Posterior cingulate gyrus (tissue), 11 donors: ENCODE data around the gene ERBB4.
"Not testable (repeated sequence)": the region's sequence is repeated elsewhere in the genome, so short reads cannot be mapped to it uniquely, and the experiment has no call there.

Source experiments
- DNase-seq, 10 donors: peaks; one replicate each; pipeline versions ENCODE4 v3.0.0 to v3.0.0-alpha.2; 2020 to 2021; ENCODE audit warnings: mixed read lengths in 3 of 10
- intact Hi-C: fragments of 100-400 bp; cut with DNase I; formaldehyde crosslinking; loops from one replicate; pipeline ENCODE4 v1.15.1; 2023

The ERBB4 gene

DNA sequence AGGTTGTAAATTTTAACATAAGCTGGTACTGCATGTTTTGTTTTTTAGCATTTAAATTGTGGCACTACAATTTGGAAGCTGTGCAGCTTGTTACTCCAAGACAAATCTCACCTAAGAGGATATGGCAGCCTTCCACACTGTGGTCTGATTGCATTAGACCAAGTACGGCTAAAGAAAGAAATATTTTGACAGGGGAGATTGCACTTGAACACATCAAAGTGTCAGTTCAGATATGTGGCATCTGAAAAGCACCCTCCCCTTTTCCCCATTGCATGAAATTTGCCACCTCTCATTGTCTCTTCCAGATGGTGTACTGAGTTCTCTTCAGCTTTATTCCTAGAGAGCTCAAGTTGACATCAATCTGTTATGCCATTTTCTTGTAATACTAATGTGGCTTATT is 295.9 kb downstream of the ERBB4 start:
- intact Hi-C loops = no loop called here
- DNase-seq = no peak

DNA sequence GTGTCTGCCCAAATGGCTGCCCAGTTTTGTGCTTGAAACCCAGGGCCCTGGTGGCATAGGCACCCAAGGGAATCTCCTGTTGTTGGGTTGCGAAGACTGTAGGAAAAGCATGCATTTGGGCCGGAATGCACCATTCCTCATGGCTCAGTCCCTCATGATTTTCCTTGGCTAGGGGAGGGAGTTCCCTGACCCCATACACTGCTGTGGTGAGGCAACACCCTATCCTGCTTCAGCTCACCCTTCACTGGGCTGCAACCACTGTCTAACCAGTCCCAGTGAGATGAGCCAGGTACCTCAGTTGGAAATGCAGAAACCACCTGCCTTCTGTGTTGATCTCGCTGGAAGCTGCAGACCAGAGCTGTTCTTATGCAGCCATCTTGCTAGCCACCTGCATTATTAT is 300.4 kb downstream of the ERBB4 start:
- DNase-seq, intact Hi-C loops: not testable (repeated sequence)

DNA sequence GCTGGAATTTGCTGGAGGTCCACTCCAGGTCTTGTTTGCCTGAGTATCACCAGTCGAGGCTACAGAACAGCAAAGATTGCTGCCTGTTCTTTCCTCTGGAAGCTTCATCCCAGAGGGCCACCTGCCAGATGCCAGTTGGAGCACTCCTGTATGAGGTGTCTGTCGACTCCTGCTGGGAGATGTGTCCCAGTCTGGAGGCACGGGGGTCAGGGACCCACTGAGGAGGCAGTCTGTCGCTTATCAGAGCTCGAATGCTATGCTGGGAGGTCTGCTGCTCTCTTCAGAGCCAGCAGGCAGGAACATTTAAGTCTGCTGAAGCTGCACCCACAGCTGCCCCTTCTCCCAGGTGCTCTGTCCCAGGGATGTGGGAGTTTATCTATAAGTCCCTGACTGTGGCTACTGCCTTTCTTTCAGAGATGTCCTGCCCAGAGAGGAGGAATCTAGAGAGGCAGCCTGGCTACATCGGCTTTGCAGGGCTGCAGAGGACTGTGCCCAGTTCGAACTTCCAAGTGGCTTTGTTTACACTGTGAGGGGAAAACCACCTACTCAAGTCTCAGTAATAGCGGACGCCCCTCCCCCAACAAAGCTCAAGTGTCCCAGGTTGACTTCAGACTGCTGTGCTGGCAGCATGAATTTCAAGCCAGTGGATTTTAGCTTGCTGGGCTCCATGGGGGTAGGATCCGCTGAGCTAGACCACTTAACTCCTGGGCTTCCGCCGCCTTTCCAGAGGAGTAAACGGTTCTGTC is 301.1 kb downstream of the ERBB4 start:
- DNase-seq = peak in 2 of 10 donors; percentile 48 to 56
- intact Hi-C loops = no loop called here

DNA sequence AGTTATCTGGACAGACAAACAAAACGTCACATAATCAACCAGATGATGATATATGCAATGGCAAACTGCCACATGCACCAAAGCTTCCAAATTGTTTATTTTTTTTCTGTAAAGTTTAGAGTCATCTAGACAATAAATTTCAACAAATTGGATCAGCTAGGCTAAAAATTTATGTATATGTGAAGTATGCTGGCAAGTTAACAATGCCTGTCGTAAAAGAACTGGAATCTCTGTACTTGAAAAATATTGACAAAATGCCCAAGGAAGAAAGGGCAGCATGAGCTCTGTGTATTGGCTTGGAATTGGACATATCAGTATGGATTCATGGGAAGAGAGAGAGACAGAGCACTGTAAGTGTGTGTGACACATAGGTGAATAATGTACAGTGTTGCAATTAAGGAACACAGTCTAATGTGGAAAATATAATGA is 309.8 kb downstream of the ERBB4 start:
- intact Hi-C loops = no loop called here
- DNase-seq = no peak

DNA sequence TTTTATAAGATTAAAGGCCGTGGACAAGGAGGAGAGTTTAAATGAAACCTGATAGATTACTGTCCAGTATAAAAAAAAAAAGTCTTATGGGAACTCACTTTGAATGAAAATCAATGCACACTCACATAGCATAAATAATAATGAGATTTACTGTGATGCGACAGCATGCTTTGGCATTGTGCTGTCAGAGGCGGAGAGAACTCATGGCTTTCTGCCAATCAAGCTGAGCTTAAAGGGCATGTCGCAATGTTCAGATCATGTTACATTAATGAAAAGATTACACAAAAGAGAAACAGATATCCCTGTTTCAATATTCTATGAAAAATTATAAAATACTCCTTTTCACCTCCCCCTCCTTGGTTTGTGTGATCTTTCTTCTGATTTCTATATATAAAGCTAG is 310.8 kb downstream of the ERBB4 start:
- intact Hi-C loops = no loop called here
- DNase-seq = peak in 2 of 10 donors; percentile 25 to 55

DNA sequence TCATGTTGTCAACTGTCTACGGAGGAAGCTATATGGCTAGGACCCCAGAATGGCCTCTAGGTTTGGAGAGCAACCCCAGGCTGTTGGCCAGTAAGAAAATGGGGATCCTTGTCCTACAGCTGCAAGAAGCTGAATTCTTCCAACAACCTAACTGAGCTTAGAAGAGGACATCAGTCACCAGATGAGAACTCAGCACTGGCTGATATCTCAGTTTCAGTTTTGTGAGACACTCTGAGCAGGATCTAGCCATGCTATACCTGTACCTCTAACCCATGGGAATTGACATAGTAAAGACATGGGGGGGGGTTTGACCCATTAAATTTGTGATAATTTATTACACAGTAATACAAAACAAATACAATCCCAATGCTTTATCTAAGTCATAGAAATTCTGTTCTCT is 312.5 kb downstream of the ERBB4 start:
- intact Hi-C loops = no loop called here
- no peak for DNase-seq

DNA sequence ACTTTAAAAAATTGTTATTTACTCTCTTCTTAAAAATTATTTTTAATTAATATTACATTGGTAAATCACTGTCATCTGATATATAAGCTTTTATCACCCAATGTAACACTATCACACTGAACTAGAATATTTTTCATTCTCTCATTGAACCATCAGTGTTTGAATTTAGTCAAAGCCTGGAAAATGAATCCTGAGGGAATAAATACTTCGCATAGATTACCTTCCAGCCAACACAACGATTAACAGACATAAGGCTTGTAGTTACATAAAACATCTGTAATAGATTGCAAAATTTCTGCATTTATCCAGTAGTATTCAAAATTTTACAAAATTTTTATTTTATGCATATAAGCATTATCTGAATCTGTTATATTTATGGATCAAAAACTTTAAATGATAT is 314.9 kb downstream of the ERBB4 start:
- intact Hi-C loops = no loop called here
- no peak for DNase-seq

DNA sequence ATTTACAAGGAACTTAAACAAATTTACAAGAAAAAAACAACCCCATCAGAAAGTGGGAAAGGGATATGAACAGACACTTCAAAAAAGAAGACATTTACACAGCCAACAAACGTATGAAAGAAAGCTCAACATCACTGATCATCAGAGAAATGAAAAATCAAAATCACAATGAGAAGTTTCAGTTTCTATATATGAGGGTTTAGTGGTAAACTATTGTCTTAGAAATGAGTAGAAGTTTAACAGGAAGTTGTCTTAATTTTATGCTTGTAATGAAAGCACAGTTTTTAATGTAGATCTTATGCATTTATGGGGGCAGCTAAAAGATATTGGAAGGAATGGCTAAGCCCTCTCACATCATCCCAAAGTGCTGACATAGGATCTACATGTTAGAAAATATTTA is 325.4 kb downstream of the ERBB4 start:
- intact Hi-C loops = no loop called here
- DNase-seq = no peak

DNA sequence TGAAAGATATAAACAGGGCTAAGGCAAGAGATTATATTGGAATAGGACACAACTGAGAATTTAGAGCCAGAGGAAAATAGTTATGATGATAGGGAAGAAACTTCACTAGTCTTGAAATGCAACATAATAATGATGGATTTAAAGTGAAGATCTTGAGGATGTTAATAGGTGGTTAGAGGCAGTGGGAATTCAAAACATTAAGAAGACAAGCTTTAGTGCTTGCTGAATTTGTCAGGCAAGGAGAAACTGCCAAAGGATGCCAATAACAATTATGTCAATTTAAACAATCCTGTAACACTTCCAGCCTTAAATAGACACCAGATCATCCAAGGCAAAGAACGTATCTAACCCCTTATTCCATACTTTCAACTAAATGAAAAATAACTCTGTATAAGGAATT is 330.1 kb downstream of the ERBB4 start:
- intact Hi-C loops = no loop called here
- no peak for DNase-seq

DNA sequence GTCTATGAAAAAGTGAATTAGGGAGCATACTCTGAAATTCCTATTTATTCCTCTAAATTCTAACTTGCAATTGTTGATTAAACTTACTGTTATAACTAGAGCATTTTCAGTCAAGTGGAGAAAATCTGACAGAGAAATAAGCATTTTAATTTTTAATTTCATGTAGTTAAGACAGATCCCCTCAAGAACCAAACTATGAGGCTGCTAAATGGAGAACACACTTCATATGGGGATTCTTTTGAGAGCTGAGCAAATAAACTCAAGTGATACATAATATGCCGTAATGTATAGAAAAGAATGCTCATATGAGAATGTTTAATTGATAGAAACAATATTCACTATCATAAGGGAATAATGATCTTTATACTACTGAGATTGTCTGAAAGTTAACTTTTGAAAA is 340.8 kb downstream of the ERBB4 start:
- intact Hi-C loops = no loop called here
- no peak for DNase-seq

DNA sequence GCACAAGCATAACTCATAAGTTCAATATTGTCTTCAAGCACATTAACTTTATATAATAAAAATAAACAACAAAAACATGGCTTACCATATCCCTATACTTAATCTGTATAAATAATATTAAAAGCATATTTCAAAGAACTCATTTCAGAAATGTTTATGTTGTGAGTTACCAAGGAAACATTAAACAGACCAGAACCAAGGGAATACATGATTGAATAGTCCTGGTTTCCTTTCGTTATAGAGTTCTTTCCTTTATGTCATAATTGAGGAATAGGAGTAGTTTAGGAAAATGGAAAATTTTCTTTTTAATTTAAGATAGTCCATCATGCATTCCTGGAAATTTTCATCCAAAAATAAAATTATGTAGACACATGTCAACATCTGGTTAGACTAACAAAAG is 343.0 kb downstream of the ERBB4 start:
- intact Hi-C loops = no loop called here
- DNase-seq = no peak

DNA sequence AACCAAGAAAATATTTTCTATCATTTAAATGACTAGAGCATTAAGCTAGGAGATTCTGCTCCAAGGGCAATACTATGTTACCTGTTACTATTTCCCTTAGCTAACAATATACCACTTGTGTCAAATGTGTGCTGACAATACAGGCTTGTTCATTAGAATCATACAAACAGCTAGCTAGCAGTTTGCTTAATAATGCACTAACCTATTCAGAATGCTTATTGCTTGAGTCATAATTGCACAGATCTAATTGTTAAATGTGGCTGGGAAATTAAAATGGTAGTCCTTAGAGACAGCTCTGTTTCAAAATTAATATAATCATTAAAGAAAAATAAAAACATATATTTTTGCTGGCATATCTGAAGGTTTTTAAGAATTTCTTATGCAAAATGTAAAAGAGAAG is 344.2 kb downstream of the ERBB4 start:
- DNase-seq = no peak
- intact Hi-C loops = no loop called here

DNA sequence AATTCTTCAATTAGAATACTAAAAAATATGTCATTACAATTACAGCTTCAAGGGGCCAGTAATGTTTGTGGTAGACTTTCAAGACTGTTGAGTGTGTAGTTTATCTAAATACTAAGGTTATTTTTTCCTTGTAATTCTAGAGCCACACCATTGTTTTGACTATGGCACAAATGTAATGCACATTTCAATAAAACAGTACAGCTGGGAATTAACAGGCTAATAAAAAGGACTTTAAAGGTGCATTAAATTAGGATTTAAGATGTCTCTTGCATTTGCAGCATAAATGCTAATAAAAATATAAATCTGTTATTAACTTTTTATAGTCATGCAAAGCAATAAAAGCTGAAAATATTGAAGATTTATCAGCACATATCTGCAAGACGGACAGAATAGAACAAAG is 344.8 kb downstream of the ERBB4 start:
- DNase-seq = no peak
- intact Hi-C loops = no loop called here

DNA sequence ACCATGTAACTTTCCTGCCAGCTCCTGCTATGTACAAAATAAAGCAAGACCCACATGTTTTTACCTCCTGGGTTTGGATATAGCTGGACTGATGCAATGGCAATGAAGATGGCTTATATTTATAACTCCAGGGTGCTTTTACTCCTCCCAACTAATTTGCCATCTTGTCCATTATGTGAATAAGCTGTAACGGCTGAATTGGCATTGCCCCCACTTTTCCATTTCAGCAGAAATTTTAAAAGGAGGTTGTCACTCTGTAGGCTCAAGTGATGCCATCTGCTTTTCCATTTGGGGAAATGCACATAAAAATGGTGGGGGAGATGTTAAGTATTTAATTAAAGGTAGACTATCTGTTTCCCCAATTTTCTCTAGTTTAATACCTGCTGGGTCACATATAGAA is 345.5 kb downstream of the ERBB4 start:
- DNase-seq = no peak
- intact Hi-C loops = no loop called here

DNA sequence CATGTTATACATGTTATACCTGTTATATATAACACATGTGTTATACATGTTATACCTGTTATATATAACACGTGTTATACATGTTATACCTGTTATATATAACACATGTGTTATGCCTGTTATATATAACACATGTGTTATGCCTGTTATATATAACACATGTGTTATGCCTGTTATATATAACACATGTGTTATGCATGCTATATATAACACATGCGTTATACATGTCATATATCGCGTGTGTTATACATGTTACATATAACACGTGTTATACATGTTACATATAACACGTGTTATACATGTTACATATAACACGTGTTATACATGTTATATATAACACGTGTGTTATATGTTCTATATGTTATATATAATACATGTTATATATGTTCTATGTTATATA is 347.2 kb downstream of the ERBB4 start:
- intact Hi-C loops, DNase-seq: not testable (repeated sequence)

DNA sequence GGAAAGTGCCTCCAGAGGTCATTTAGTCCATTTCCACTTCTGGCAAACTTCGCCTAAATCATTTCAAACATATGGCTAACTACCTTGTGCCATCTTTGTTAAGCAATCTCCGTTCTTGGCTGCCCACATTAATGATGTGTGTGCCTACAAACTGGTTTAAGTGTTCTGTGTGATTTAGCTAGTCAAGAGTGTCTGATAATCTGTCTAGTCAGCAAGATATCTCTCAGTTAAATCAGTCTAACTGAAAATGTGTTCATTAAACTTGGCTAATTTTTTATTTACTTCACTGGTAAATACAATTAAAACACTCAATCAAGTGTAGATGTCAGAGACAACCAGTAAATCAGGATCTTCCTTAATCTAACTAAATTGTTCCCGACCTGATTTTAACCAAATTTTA is 352.4 kb downstream of the ERBB4 start:
- no peak for DNase-seq
- intact Hi-C loops = no loop called here

DNA sequence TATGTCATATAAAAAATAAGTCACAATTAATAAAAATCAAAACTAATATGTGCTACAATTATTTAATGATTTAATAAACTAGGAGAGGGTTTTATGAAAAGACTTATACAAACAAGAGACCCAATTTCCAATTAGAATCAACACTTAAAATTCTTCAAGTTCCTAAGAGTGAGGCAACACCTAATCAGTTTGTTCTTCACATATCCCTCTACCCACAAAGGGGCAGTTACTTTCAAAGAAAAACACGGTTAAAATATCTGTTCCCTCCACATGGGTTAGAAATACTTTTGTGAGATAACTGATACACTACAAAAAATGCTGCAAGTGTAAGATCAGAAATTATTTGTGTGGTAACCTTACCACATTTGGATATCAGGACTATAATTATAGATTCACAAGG is 357.0 kb downstream of the ERBB4 start:
- intact Hi-C loops = no loop called here

DNA sequence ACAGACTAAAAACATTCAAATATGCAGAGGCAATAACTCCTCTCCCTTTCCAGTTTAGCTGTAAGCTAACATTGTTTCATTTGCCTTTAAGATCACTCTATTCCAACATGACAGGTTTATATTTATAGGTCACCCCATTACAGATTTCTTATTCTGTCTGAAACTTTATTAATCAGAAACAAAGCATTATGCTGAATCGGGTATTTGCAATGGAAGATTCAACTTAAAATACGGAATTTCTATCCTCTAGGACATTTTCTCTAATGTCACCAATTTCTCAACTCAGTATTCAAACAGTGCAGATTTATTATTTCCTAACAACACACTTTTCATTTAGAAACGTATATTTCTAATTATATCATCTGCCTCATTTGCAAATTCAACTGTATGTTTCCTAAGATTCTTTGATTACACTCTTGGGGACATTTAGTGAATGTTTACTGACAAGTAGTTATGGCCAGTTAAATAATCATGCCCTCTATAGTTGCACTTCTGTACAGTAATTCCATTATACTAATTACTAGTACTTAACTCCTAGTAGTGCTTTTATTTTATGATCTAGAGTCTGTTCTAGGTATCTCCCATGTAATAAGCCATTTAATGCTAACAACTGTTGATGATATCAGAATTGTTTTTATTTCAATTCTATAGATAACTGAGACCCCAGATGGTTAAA is 358.1 kb downstream of the ERBB4 start:
- intact Hi-C loops = no loop called here
- no peak for DNase-seq

More for the DNA sequence above, 357.0 kb downstream of the ERBB4 start:
- DNase-seq = no peak

DNA sequence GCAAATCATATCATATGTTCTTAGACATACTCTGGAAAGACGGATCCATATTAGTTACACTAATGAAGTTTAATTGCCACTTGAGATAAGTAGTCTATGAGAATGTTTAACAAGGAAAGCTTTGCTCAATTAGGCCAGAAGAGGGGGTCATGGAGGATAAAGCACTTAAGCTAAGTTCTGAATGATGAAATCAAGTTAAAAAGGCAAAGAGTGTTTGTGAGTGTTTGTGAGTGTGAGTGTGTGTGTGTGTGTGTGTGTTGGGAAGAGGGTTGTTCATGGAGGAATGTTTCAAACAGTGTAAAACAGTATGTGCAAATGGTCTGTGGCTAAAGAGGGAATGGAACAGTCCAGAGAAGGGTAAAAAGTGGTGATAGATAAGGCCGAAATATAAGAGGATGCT is 360.9 kb downstream of the ERBB4 start:
- intact Hi-C loops = no loop called here
- no peak for DNase-seq

DNA sequence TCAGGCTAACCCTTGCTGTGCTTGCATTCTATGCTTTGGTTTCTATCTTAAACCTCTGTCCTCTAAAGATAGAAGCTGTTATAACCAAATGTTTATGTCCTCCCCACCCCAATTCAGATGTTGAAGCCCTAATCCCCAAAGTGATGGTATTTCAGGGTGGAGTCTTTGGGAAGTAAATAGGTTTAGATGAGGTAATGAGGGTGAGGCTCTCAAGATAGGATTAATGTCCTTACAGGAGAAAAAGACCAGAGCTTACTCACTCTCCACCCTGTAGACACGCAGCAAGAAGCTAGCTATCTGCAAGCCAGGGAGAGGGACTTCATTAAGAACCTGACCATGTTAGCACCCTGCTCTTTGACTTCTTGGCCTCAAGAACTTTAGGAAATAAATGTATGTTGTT is 362.5 kb downstream of the ERBB4 start:
- intact Hi-C loops = no loop called here

DNA sequence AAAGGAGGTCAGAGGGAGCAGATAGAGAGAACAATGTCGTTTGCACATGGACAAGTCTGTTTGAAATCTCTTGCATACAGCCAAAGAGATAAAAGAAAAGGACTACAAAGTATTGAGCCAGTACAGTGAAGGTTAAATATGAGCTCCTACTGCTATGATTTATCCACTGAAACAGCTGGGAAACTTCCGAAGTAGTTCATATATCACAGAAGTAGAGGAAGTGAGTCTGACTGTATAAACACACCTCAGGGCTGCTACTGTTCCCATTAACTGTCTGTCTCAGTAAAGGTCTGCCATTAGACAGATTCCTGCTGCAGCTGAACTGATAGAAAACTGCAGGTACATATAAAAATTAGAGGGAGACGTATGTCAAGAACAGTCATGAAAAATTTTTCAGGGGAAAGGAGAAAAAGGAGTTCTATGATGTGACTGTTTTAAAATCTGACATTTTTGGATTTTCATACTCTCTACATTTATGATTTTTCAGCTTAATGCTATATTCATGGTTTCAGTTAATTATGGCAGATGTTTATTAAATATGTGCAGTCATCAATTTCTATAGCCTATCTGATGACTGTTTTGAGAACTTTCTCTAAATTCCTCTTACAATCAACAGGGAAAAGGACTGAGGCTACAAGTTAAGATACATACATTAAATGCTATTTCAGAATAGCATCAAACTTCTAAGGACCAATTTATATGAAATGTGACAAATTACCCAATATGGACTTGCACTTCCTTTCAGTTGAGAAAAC is 364.7 kb downstream of the ERBB4 start:
- intact Hi-C loops = no loop called here
- DNase-seq = no peak

More for the DNA sequence above, 362.5 kb downstream of the ERBB4 start:
- DNase-seq = no peak

DNA sequence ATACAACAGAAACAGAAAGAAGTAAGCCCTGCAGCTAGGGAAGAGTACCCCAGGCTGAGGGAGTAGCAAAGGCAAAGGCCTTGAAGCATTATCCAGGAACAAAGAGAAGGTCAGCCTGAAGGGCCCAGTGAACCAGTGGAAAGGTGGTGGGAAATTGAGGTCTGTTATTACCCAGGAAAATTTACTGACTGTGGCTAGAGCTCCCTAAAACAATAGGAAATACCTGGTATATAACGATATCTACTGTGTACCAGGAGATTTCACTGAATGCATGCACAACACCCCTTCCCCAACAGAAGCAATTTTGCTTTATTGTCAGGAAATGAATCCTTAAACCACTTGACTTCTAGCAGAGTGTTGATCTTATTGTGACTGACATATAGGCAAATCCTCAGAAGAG is 365.3 kb downstream of the ERBB4 start:
- intact Hi-C loops = no loop called here
- DNase-seq = no peak
